Endothelial cell of umbilical vein (primary cell): ENCODE measurements around the gene MARCHF9. TPM values are rescaled to one million over a fixed set of nuclear protein-coding genes. Genes with fewer than 3 reads are reported as not detected.

Source experiments
- BruUV-seq: library from RNA; stranded (reverse); fragments of 400-500 nt; replicated peaks from 2 replicates; lab custom pipeline; 2021; lab: Mats Ljungman, UMichigan
- CTCF ChIA-PET: fragments of 300-600, 350-600 bp; sonication (Branson Sonifier 250); formaldehyde crosslinking; loops from one replicate; lab custom pipeline; 2021; ENCODE audit warnings: antibody characterized with exemption, inconsistent platforms; lab: Charles Lee
- POLR2A ChIA-PET: fragments of 300-600, 350-600 bp; sonication (Branson Sonifier 250); formaldehyde crosslinking; loops from one replicate; lab custom pipeline; 2021; ENCODE audit warnings: antibody characterized with exemption, inconsistent platforms; lab: Charles Lee
- DNase-seq: peaks from one replicate; pipeline ENCODE4 v3.0.0-alpha.2; 2011; ENCODE audit warnings: low read depth, low spot score
- FAIRE-seq: peaks from 2 replicates; lab custom pipeline; 2011; peaks lifted over from hg19 to GRCh38; lab: Jason Lieb, UNC
- H2AFZ ChIP-seq: 2 replicates; pipeline ENCODE4 v1.6.0; 2012; ENCODE audit warnings: low read depth, low read length, control low read depth, inconsistent platforms
- H3K27ac ChIP-seq: 2 replicates; pipeline ENCODE4 v1.5.1; 2011; ENCODE audit warnings: low read depth, mild to moderate bottlenecking, control low read depth, low read length, moderate library complexity; ENCODE audit not compliant: insufficient read depth
- H3K27me3 ChIP-seq, 2 experiments: 2 replicates each; pipeline versions ENCODE4 v1.6.0 to v1.6.1; 2011; ENCODE audit warnings: low read length in 2 of 2, mixed read lengths in 1 of 2; ENCODE audit not compliant: control insufficient read depth in 2 of 2, insufficient read depth in 2 of 2
- H3K36me3 ChIP-seq, 2 experiments: 2 replicates in 1 of 2; 3 replicates in 1 of 2; pipeline ENCODE4 v1.5.1; 2011; ENCODE audit warnings: low read length in 2 of 2, mild to moderate bottlenecking in 1 of 2, moderate library complexity in 1 of 2; ENCODE audit not compliant: control insufficient read depth in 2 of 2, insufficient read depth in 2 of 2; ENCODE audit errors: extremely low read depth in 1 of 2
- H3K4me1 ChIP-seq: 3 replicates; pipeline ENCODE4 v1.5.1; 2011; ENCODE audit warnings: mild to moderate bottlenecking, low read length; ENCODE audit not compliant: control insufficient read depth, insufficient read depth; ENCODE audit errors: extremely low read depth
- H3K4me2 ChIP-seq: 2 replicates; pipeline ENCODE4 v1.6.1; 2011; ENCODE audit warnings: low read length, control low read depth, mixed read lengths; ENCODE audit not compliant: insufficient read depth
- H3K4me3 ChIP-seq, 3 experiments: fragments of 200-600 bp in 1 of 3; sonication (generic), shearing (Covaris generic) in 1 of 3; replicated peaks in 1 of 3; 2 replicates each; pipeline ENCODE4 v1.5.1; 2011 to 2016; ENCODE audit warnings: control low read depth in 3 of 3, low read length in 3 of 3, mild to moderate bottlenecking in 2 of 3, inconsistent platforms in 1 of 3, low read depth in 1 of 3, moderate library complexity in 1 of 3; ENCODE audit not compliant: insufficient read depth in 1 of 3
- H3K79me2 ChIP-seq: 2 replicates; pipeline ENCODE4 v1.6.0; 2012; ENCODE audit warnings: low read length, inconsistent platforms; ENCODE audit not compliant: control insufficient read depth, insufficient read depth
- H3K9ac ChIP-seq: replicated peaks from 2 replicates; pipeline ENCODE3; 2011; ENCODE audit warnings: low read length, control low read depth; ENCODE audit not compliant: insufficient read depth; ENCODE audit errors: extremely low read depth
- H3K9me1 ChIP-seq: replicated peaks from 3 replicates; pipeline ENCODE4 v1.6.0; 2011; ENCODE audit warnings: mild to moderate bottlenecking, low read length; ENCODE audit not compliant: control insufficient read depth, insufficient read depth; ENCODE audit errors: extremely low read depth
- H3K9me3 ChIP-seq: replicated peaks from 2 replicates; pipeline ENCODE4 v1.5.1; 2012; ENCODE audit warnings: low read length, inconsistent platforms; ENCODE audit not compliant: control insufficient read depth, insufficient read depth
- H4K20me1 ChIP-seq: replicated peaks from 2 replicates; pipeline ENCODE3; 2011; ENCODE audit warnings: mild to moderate bottlenecking, low read length; ENCODE audit not compliant: control insufficient read depth, insufficient read depth; ENCODE audit errors: extremely low read depth
- EZH2 ChIP-seq: IDR thresholded peaks from 2 replicates; pipeline ENCODE4 v1.6.1; 2012; ENCODE audit warnings: borderline replicate concordance, low read depth, mild to moderate bottlenecking, moderate library complexity, low read length, inconsistent platforms; ENCODE audit not compliant: severe bottlenecking
- FOS ChIP-seq: IDR thresholded peaks from 2 replicates; pipeline ENCODE4 v1.6.1; 2011; ENCODE audit warnings: mild to moderate bottlenecking, low read length, moderate library complexity, borderline replicate concordance; ENCODE audit not compliant: insufficient read depth
- GATA2 ChIP-seq: IDR thresholded peaks from 2 replicates; pipeline ENCODE4 v1.7.0; 2011; ENCODE audit warnings: low read depth, mild to moderate bottlenecking, moderate library complexity, mixed read lengths, low read length; ENCODE audit not compliant: insufficient read length, insufficient read depth
- JUN ChIP-seq: IDR thresholded peaks from 2 replicates; pipeline ENCODE4 v1.6.1; 2011; ENCODE audit warnings: borderline replicate concordance, low read depth; ENCODE audit not compliant: insufficient read length, insufficient read depth
- MYC ChIP-seq: IDR thresholded peaks from one replicate; pipeline ENCODE4 v1.6.1; 2011; ENCODE audit warnings: mild to moderate bottlenecking, low read depth, low read length
- POLR2A ChIP-seq: IDR thresholded peaks from 2 replicates; pipeline ENCODE4 v1.6.1; 2012; ENCODE audit warnings: low read depth, mild to moderate bottlenecking, control low read depth, low read length
- POLR2AphosphoS5 ChIP-seq: IDR thresholded peaks from 2 replicates; pipeline ENCODE4 v1.6.1; 2012; ENCODE audit warnings: low read depth, mild to moderate bottlenecking, control low read depth, low read length, moderate library complexity; ENCODE audit not compliant: insufficient read depth
- dilution Hi-C: fragments of 300-500 bp; cut with MboI; formaldehyde crosslinking; loops from one replicate; pipeline ENCODE4 v1.15.0; 2019; ENCODE audit warnings: low sequenced_read_pairs; ENCODE audit not compliant: extremely low pct_ligation_motif_present
- intact Hi-C: fragments of 100-400 bp; cut with micrococcal nuclease; formaldehyde crosslinking; loops from one replicate; pipeline ENCODE4 v1.10.0; 2022
- polyA plus RNA-seq, 4 experiments: library from polyadenylated mRNA; depleted of rRNA in 3 of 4; stranded (reverse) in 3 of 4; unstranded in 1 of 4; fragments of >200 nt; gene quantifications; 2 replicates each; pipeline versions ENCODE4 v1.2.1 to v1.2.3, GENCODE V29; 2011 to 2012; ENCODE audit warnings: missing spikeins in 1 of 4
- total RNA-seq: library from RNA; stranded (reverse); gene quantifications from 2 replicates; pipeline ENCODE4 v1.2.3, GENCODE V29; 2021
- TF ChIP-seq, protein P1 (sequence below), 2 donors: IDR thresholded peaks; 1 replicate in 1 of 2; 2 replicates in 1 of 2; pipeline ENCODE4 v1.5.1; 2011; ENCODE audit warnings: low read length in 2 of 2, mild to moderate bottlenecking in 2 of 2, moderate library complexity in 2 of 2, control low read depth in 1 of 2, inconsistent platforms in 1 of 2, low read depth in 1 of 2; ENCODE audit not compliant: insufficient read depth in 1 of 2; ENCODE audit errors: extremely low read depth in 1 of 2
- TF ChIP-seq, protein P2 (sequence below): IDR thresholded peaks from 2 replicates; pipeline ENCODE4 v1.6.1; 2011; ENCODE audit not compliant: insufficient read depth, insufficient read length

The MARCHF9 gene
- total and polyA plus RNA-seq, 2 donors (not counting 3 experiments of a cell fraction or from before 2014, with no cell fraction given): 4.6 to 4.8 TPM

DNA sequence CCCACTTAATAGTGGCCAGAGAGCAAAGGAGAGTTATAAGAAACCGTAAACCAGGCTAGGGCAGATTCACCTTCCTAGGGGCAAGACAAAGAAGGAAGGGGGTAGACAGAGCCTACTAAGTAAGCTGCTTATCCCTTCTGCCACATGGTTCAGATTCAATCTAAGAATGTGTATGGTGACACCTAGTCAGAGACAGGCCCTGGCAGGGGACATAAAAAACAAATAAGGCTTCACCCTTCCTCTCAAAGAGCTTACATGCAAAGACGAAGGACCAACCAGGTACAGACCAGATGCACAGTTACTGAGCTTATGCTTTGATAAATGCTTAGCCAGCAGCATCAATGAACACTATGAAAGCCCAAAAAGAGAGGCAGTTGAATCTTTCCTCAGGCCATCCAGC, 7.6 kb downstream of the MARCHF9 start:
- BruUV-seq: no TSS peak
- intact Hi-C loops: no loop called here
- H3K9me3 ChIP-seq: no peaks in the 10 kb centered on the region
- H3K4me3 ChIP-seq: no peak overlapping the region
- FAIRE-seq (no peak), DNase-seq (no peak)
- H3K27me3 ChIP-seq: peaks cover 39 to 41% of the 10 kb centered on the region in 2 experiments
- H4K20me1 ChIP-seq: no peaks in the 10 kb centered on the region
- H3K4me2 ChIP-seq: no peak overlapping the region
- TF ChIP-seq JUN (no peak), GATA2 (no peak), MYC (no peak), POLR2A (no peak), POLR2AphosphoS5 (no peak), EZH2 (no peak), FOS (no peak)
- TF ChIP-seq, protein P1, sequence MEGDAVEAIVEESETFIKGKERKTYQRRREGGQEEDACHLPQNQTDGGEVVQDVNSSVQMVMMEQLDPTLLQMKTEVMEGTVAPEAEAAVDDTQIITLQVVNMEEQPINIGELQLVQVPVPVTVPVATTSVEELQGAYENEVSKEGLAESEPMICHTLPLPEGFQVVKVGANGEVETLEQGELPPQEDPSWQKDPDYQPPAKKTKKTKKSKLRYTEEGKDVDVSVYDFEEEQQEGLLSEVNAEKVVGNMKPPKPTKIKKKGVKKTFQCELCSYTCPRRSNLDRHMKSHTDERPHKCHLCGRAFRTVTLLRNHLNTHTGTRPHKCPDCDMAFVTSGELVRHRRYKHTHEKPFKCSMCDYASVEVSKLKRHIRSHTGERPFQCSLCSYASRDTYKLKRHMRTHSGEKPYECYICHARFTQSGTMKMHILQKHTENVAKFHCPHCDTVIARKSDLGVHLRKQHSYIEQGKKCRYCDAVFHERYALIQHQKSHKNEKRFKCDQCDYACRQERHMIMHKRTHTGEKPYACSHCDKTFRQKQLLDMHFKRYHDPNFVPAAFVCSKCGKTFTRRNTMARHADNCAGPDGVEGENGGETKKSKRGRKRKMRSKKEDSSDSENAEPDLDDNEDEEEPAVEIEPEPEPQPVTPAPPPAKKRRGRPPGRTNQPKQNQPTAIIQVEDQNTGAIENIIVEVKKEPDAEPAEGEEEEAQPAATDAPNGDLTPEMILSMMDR (IDR thresholded peaks at IDR 0.05; ENCODE audit: extremely low read depth in 1 of 2, insufficient read depth in 1 of 2, low read depth in 1 of 2, low read length in 2 of 2): no peak
- TF ChIP-seq, protein P2, sequence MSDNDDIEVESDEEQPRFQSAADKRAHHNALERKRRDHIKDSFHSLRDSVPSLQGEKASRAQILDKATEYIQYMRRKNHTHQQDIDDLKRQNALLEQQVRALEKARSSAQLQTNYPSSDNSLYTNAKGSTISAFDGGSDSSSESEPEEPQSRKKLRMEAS: no peak
- H3K4me1 ChIP-seq: peaks cover 17% of the 10 kb centered on the region
- H3K79me2 ChIP-seq: no peaks in the 10 kb centered on the region
- H2AFZ ChIP-seq: no peak overlapping the region
- H3K36me3 ChIP-seq: no peaks in the 10 kb centered on the region
- no peak overlapping the region for H3K27ac ChIP-seq
- ChIA-PET CTCF (no interaction called here), POLR2A (no interaction called here)
- H3K9me1 ChIP-seq: no peaks in the 10 kb centered on the region
- no peak overlapping the region for H3K9ac ChIP-seq
- dilution Hi-C loops: no loop called here
